Panc1 (cell line): Measurements from ENCODE around the gene LRP1B. TPM values are rescaled to one million over a fixed set of nuclear protein-coding genes. Genes with fewer than 3 reads are reported as not detected.

ENCODE experiments used
- ATAC-seq: fragments of 200-7000 bp; cut with Tn5 transposase; 2 replicates; pipeline ENCODE4 v1.9.1; 2020; ENCODE audit warnings: mild to moderate bottlenecking, moderate library complexity
- BruUV-seq: library from RNA; stranded (reverse); fragments of 400-500 nt; replicated peaks from 2 replicates; lab custom pipeline; 2021; lab: Mats Ljungman, UMichigan
- CTCF ChIA-PET: fragments of 300-600 bp; sonication (Branson Sonifier 250); formaldehyde crosslinking; loops from one replicate; lab custom pipeline; 2022; ENCODE audit warnings: antibody characterized with exemption; lab: Charles Lee
- POLR2A ChIA-PET: fragments of 300-600 bp; sonication (Branson Sonifier 250); formaldehyde crosslinking; loops from one replicate; lab custom pipeline; 2022; ENCODE audit warnings: antibody characterized with exemption; lab: Charles Lee
- DNase-seq: peaks from one replicate; pipeline ENCODE4 v3.0.0-alpha.2; 2010; ENCODE audit warnings: low read depth, low spot score
- H3K27ac ChIP-seq: 2 replicates; pipeline ENCODE4 v1.5.1; 2011; ENCODE audit warnings: mild to moderate bottlenecking, low read length, inconsistent platforms
- H3K27me3 ChIP-seq: fragments of 200-500 bp; sonication (Bioruptor generic); 2 replicates; pipeline ENCODE4 v1.6.0; 2014; ENCODE audit warnings: low read length, inconsistent platforms; ENCODE audit not compliant: control insufficient read depth, insufficient read depth
- H3K36me3 ChIP-seq: fragments of 200-500 bp; sonication (Bioruptor generic); 2 replicates; pipeline ENCODE4 v1.5.1; 2014; ENCODE audit warnings: inconsistent platforms, mild to moderate bottlenecking, low read length, moderate library complexity; ENCODE audit not compliant: control insufficient read depth, insufficient read depth
- H3K4me1 ChIP-seq: 2 replicates; pipeline ENCODE4 v1.5.1; 2011; ENCODE audit warnings: inconsistent platforms, mild to moderate bottlenecking, low read length, moderate library complexity; ENCODE audit not compliant: control insufficient read depth, insufficient read depth
- H3K4me3 ChIP-seq, 2 experiments: 2 replicates each; pipeline ENCODE4 v1.5.1; 2011 to 2012; ENCODE audit warnings: low read depth in 2 of 2, low read length in 2 of 2, mild to moderate bottlenecking in 2 of 2, inconsistent platforms in 1 of 2, moderate library complexity in 1 of 2
- H3K9me3 ChIP-seq: fragments of 200-500 bp; sonication (Bioruptor generic); 2 replicates; pipeline ENCODE4 v1.5.1; 2014; ENCODE audit warnings: low read depth, mild to moderate bottlenecking, inconsistent platforms, low read length, moderate library complexity; ENCODE audit not compliant: control insufficient read depth, insufficient read depth
- POLR2AphosphoS5 ChIP-seq: IDR thresholded peaks from 2 replicates; pipeline ENCODE4 v1.6.1; 2012; ENCODE audit warnings: mild to moderate bottlenecking, low read depth, low read length, moderate library complexity
- SIN3A ChIP-seq: IDR thresholded peaks from 2 replicates; pipeline ENCODE4 v1.6.1; 2012; ENCODE audit warnings: low read depth, mild to moderate bottlenecking, low read length, moderate library complexity, borderline replicate concordance; ENCODE audit not compliant: insufficient read depth
- TCF7L2 ChIP-seq: IDR thresholded peaks from 2 replicates; pipeline ENCODE4 v1.6.1; 2011; ENCODE audit warnings: mild to moderate bottlenecking, low read depth, low read length, inconsistent platforms
- in situ Hi-C: cut with HindIII; loops from 2 replicates; pipeline ENCODE4 v1.10.0; 2016; ENCODE audit warnings: low sequenced_read_pairs, low pct_unique_long_range_greater_than_20kb
- intact Hi-C: fragments of 100-400 bp; cut with micrococcal nuclease; formaldehyde crosslinking; loops from one replicate; pipeline ENCODE4 v1.10.0; 2022; ENCODE audit not compliant: unreplicated experiment
- total RNA-seq: library from RNA; stranded (reverse); gene quantifications from one replicate; pipeline ENCODE4 v1.2.1, GENCODE V29; 2021; ENCODE audit not compliant: unreplicated experiment
- TF ChIP-seq, protein P1 (sequence below), 2 experiments: IDR thresholded peaks; 2 replicates each; pipeline ENCODE4 v1.6.1; 2011 to 2012; ENCODE audit warnings: low read depth in 2 of 2, control low read depth in 1 of 2, low read length in 1 of 2, mild to moderate bottlenecking in 1 of 2, moderate library complexity in 1 of 2; ENCODE audit not compliant: insufficient read depth in 1 of 2
- TF ChIP-seq, protein P2 (sequence below): fragments of 450-650 bp; IDR thresholded peaks from 2 replicates; pipeline ENCODE4 v1.5.1; 2017; ENCODE audit warnings: mild to moderate bottlenecking

Gene LRP1B
- total RNA-seq, 1 experiment from 2014 or later, result 0.54 TPM

DNA sequence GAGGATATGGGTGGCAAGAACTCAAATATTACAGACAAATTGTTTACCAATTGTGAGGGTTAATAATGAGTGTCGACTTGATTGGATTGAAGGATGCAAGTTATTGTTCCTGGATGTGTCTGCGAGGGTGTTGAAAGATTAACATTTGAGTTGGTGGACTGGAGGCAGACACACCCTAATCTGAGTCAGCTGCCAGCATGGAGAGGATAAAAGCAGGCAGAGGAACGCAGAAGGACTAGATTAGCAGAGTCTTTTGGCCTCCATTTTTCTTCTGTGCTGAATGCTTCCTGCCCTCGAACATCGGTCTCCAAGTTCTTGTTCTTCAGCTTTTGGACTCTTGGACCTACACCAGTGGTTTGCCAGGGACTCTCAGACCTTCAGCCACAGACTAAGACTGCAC is 1503.7 kb downstream of the LRP1B start:
- DNase-seq (no peak), ATAC-seq (no peak)
- in situ Hi-C loops, result no loop called here
- TF ChIP-seq SIN3A (no peak), POLR2AphosphoS5 (no peak), TCF7L2 (no peak)
- TF ChIP-seq, protein P1, sequence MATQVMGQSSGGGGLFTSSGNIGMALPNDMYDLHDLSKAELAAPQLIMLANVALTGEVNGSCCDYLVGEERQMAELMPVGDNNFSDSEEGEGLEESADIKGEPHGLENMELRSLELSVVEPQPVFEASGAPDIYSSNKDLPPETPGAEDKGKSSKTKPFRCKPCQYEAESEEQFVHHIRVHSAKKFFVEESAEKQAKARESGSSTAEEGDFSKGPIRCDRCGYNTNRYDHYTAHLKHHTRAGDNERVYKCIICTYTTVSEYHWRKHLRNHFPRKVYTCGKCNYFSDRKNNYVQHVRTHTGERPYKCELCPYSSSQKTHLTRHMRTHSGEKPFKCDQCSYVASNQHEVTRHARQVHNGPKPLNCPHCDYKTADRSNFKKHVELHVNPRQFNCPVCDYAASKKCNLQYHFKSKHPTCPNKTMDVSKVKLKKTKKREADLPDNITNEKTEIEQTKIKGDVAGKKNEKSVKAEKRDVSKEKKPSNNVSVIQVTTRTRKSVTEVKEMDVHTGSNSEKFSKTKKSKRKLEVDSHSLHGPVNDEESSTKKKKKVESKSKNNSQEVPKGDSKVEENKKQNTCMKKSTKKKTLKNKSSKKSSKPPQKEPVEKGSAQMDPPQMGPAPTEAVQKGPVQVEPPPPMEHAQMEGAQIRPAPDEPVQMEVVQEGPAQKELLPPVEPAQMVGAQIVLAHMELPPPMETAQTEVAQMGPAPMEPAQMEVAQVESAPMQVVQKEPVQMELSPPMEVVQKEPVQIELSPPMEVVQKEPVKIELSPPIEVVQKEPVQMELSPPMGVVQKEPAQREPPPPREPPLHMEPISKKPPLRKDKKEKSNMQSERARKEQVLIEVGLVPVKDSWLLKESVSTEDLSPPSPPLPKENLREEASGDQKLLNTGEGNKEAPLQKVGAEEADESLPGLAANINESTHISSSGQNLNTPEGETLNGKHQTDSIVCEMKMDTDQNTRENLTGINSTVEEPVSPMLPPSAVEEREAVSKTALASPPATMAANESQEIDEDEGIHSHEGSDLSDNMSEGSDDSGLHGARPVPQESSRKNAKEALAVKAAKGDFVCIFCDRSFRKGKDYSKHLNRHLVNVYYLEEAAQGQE (IDR thresholded peaks at IDR 0.05; ENCODE audit: insufficient read depth in 1 of 2, low read depth in 2 of 2, low read length in 1 of 2), result no peak
- TF ChIP-seq, protein P2, sequence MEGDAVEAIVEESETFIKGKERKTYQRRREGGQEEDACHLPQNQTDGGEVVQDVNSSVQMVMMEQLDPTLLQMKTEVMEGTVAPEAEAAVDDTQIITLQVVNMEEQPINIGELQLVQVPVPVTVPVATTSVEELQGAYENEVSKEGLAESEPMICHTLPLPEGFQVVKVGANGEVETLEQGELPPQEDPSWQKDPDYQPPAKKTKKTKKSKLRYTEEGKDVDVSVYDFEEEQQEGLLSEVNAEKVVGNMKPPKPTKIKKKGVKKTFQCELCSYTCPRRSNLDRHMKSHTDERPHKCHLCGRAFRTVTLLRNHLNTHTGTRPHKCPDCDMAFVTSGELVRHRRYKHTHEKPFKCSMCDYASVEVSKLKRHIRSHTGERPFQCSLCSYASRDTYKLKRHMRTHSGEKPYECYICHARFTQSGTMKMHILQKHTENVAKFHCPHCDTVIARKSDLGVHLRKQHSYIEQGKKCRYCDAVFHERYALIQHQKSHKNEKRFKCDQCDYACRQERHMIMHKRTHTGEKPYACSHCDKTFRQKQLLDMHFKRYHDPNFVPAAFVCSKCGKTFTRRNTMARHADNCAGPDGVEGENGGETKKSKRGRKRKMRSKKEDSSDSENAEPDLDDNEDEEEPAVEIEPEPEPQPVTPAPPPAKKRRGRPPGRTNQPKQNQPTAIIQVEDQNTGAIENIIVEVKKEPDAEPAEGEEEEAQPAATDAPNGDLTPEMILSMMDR, result no peak
- H3K27ac ChIP-seq, result no peak overlapping the region
- CTCF ChIA-PET, result no interaction called here
- no peaks in the 10 kb centered on the region for H3K9me3 ChIP-seq
- no TSS peak for BruUV-seq
- H3K27me3 ChIP-seq, result no peaks in the 10 kb centered on the region
- H3K4me1 ChIP-seq, result no peaks in the 10 kb centered on the region
- no peaks in the 10 kb centered on the region for H3K36me3 ChIP-seq
- H3K4me3 ChIP-seq, result no peak overlapping the region
- POLR2A ChIA-PET, result no interaction called here
- intact Hi-C loops, result no loop called here

DNA sequence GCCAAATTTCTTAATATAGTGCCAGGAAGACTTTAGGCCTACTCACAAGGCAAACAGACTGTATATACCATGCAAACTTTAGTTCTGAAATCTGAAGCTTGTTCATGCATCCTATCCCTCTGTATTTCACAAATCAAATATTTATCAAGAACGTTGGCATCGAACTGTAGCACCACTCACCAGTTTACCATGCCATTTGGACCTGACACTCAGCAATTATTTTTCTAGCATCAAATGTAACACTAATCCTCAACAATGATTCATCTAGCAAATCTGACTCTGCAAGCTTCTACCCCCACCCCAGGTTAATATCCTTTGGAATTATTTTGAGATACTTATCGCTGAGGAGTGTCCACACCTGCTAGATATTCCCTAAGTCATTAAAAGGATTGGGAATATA is 1506.6 kb downstream of the LRP1B start:
- no peak for ATAC-seq

More for the DNA sequence above, 1506.6 kb downstream of the LRP1B start:
- BruUV-seq, result no TSS peak
- no peaks in the 10 kb centered on the region for H3K36me3 ChIP-seq
- intact Hi-C loops (no loop called here), in situ Hi-C loops (no loop called here)
- H3K4me1 ChIP-seq, result no peaks in the 10 kb centered on the region
- no peaks in the 10 kb centered on the region for H3K27me3 ChIP-seq
- H3K9me3 ChIP-seq, result no peaks in the 10 kb centered on the region
- TF ChIP-seq POLR2AphosphoS5 (no peak), TCF7L2 (no peak), SIN3A (no peak)
- TF ChIP-seq, protein P1 (IDR thresholded peaks at IDR 0.05; ENCODE audit: insufficient read depth in 1 of 2, low read depth in 2 of 2, low read length in 1 of 2), result no peak
- CTCF ChIA-PET, result no interaction called here
- POLR2A ChIA-PET, result no interaction called here
- no peak overlapping the region for H3K4me3 ChIP-seq
- DNase-seq, result no peak
- no peak overlapping the region for H3K27ac ChIP-seq
